Pancreas (tissue), 10 donors: ENCODE results near the gene ONECUT1. TPM values are rescaled to one million over a fixed set of nuclear protein-coding genes. Genes with fewer than 3 reads are reported as not detected.

Experiments
- ATAC-seq, 4 donors: fragments of 200-7000 bp; cut with Tn5 transposase; one replicate each; pipeline versions ENCODE4 v1.8.0 to v1.9.1; 2020; ENCODE audit warnings: mild to moderate bottlenecking in 4 of 4, moderate library complexity in 4 of 4
- DNase-seq, 6 donors: peaks; one replicate each; pipeline ENCODE4 v3.0.0-alpha.2; 2020
- FAIRE-seq: peaks from 2 replicates; lab custom pipeline; 2012; peaks lifted over from hg19 to GRCh38; lab: Jason Lieb, UNC
- H3K27ac ChIP-seq, 4 donors: fragments of 200-600 bp; sonication (generic); 1 replicate in 3 of 4; 2 replicates in 1 of 4; pipeline versions ENCODE4 v1.5.0 to v1.8.0; 2020
- H3K27me3 ChIP-seq, 4 donors: fragments of 200-600 bp; one replicate each; pipeline ENCODE4 v1.8.0; 2021
- H3K36me3 ChIP-seq, 3 donors: fragments of 200-600 bp; sonication (generic) in 1 of 3; one replicate each; pipeline versions ENCODE4 v1.5.0 to v1.8.0; 2020 to 2021
- H3K4me1 ChIP-seq, 3 donors: fragments of 200-600 bp; one replicate each; pipeline ENCODE4 v1.8.0; 2021
- H3K4me3 ChIP-seq, 4 donors: fragments of 200-600 bp; sonication (generic) in 2 of 4; one replicate each; pipeline versions ENCODE4 v1.5.0 to v1.8.0; 2020 to 2021
- H3K9me3 ChIP-seq, 4 donors: fragments of 200-600 bp; one replicate each; pipeline ENCODE4 v1.8.0; 2021
- WGBS, 2 donors: extraction: QIAGEN DNeasy Blood & Tissue Kit; methylation state at CpG; one replicate each; pipeline ENCODE4 v1.1.7; 2013; 5-methylcytosine and 5-hydroxymethylcytosine counted together
- intact Hi-C, 3 donors: fragments of 100-400 bp; cut with DNase I; formaldehyde crosslinking; loops; one replicate each; pipeline versions ENCODE4 v1.11.1 to v1.14.2; 2022
- polyA plus RNA-seq, 2 donors: library from polyadenylated mRNA; stranded (reverse); fragments of 200-250 nt; gene quantifications; one replicate each; pipeline ENCODE4 v1.2.3, GENCODE V29; 2013
- total RNA-seq, 6 donors: library from RNA; stranded (reverse); fragmentation: NEBNext Ultra II Directional in 4 of 6; extraction: Animal tissue kit (Norgen Biotek cat#: 25700) in 4 of 6; gene quantifications; one replicate each; pipeline versions ENCODE4 v1.2.1 to v1.2.4, GENCODE V29; 2021 to 2023
- TF ChIP-seq, protein P1 (sequence below), 4 donors: fragments of 200-600 bp; sonication (generic) in 3 of 4; IDR thresholded peaks; one replicate each; pipeline versions ENCODE4 v1.5.0 to v1.8.0; 2021; ENCODE audit warnings: antibody characterized with exemption in 4 of 4
- donor health status: healthy with polysubstance abuse.
- donor health status: DM: no; HTN: no; CAD: no; lungs with moderate emphysema.
- donor health status: DM: no; HTN: no; CAD: no.
- donor health status: control.
- donor health status: control.
- donor health status: Bipolar disorder and iron deficiency.
- donor health status: DM: yes; HTN: yes; CAD: no.
- donor health status: DM: no; HTN: no; CAD: no.
- donor health status: DM: no; HTN: no; CAD: no.
- donor health status: DM: yes; HTN: yes; CAD: no.

The ONECUT1 gene
- total and polyA plus RNA-seq, 8 donors, result 8.0 to 56.2 (median 36.8) TPM

DNA sequence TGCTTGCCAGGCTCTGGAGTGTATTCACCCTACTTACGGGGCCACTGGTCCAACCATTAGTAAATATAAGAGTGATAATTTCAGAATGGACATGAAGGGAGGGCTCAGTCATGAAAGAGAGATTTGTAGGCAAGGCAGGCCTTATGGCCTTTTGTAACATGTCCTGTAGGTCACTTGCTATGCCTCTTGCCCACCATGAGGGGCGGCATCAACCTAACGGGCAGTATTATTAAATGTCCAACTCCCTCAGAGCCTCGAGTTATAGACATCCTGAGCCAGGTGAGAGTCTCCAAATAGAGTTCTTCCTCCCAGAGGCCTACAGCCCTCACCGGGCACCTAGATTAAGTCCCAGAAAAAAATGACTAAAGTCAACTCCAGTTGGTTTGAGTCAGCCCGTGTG is 30.2 kb downstream of the ONECUT1 start:
- TF ChIP-seq, protein P1, sequence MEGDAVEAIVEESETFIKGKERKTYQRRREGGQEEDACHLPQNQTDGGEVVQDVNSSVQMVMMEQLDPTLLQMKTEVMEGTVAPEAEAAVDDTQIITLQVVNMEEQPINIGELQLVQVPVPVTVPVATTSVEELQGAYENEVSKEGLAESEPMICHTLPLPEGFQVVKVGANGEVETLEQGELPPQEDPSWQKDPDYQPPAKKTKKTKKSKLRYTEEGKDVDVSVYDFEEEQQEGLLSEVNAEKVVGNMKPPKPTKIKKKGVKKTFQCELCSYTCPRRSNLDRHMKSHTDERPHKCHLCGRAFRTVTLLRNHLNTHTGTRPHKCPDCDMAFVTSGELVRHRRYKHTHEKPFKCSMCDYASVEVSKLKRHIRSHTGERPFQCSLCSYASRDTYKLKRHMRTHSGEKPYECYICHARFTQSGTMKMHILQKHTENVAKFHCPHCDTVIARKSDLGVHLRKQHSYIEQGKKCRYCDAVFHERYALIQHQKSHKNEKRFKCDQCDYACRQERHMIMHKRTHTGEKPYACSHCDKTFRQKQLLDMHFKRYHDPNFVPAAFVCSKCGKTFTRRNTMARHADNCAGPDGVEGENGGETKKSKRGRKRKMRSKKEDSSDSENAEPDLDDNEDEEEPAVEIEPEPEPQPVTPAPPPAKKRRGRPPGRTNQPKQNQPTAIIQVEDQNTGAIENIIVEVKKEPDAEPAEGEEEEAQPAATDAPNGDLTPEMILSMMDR (IDR thresholded peaks at IDR 0.05), result no peak
- Histone ChIP-seq H3K4me3 (no peak overlapping the region), H3K9me3 (no peaks in the 10 kb centered on the region), H3K27ac (no peak overlapping the region), H3K36me3 (peaks cover 0 to 28% (median 9%) of the 10 kb centered on the region in 3 donors), H3K4me1 (peaks cover 0 to 8% (median 4%) of the 10 kb centered on the region in 3 donors), H3K27me3 (no peaks in the 10 kb centered on the region)
- WGBS, 2 donors, result 85 to 88% methylated on average over 6 of the region's 6 CpGs
- no peak for FAIRE-seq
- DNase-seq, result no peak
- intact Hi-C loops, result no loop called here
- no peak for ATAC-seq

DNA sequence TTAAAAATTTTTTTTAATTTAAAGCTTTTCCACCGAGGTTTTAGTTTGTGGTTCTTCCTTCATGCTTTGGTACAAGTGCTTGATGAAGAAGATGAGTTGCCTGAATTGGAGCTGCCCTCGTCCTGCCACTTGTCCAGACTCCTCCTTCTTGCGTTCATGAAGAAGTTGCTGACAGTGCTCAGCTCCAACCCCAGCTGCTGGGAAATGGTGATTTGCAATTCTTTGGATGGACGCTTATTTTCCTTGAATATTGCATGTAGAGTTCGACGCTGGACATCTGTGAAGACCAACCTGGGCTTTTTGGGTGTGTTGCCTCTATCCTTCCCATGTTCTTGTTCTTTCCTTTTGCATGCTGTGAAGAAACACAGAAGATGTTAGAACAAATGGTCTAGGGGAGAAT is 32.6 kb downstream of the ONECUT1 start:
- H3K27ac ChIP-seq, result no peak overlapping the region
- 78 to 84% methylated on average over 6 of the region's 6 CpGs for WGBS, 2 donors
- H3K27me3 ChIP-seq, result no peaks in the 10 kb centered on the region
- H3K9me3 ChIP-seq, result no peaks in the 10 kb centered on the region
- DNase-seq (no peak), FAIRE-seq (no peak), ATAC-seq (no peak)
- H3K4me1 ChIP-seq, result no peaks in the 10 kb centered on the region
- H3K4me3 ChIP-seq, result no peak overlapping the region
- intact Hi-C loops, result no loop called here
- H3K36me3 ChIP-seq, result peaks cover 0 to 33% (median 9%) of the 10 kb centered on the region in 3 donors
- TF ChIP-seq, protein P1 (IDR thresholded peaks at IDR 0.05), result no peak

DNA sequence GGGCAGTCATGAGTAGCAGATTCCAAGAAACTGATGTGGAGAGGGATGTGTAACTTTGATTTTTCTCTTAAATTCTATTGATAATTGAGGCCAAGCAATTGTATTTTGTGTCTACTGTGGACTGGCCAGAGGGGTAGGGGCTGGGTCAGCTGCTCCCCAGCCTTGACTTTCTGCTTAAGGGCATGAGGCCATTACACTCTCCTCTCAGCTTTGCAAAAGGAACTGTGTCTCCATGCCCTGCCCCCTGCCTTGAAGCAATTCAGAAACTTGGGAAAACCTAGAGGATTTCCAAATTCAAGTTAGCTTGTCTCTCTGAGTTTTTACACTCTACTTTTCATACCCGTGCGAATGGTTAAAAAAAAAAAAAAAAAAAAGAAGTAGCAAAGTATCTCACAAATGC is 38.6 kb downstream of the ONECUT1 start:
- Histone ChIP-seq H3K27ac (no peak overlapping the region), H3K4me1 (no peaks in the 10 kb centered on the region), H3K27me3 (no peaks in the 10 kb centered on the region), H3K4me3 (no peak overlapping the region), H3K36me3 (peaks cover 0 to 20% (median 2%) of the 10 kb centered on the region in 3 donors), H3K9me3 (no peaks in the 10 kb centered on the region)
- intact Hi-C loops, result no loop called here
- TF ChIP-seq, protein P1 (IDR thresholded peaks at IDR 0.05), result no peak
- ATAC-seq (no peak), DNase-seq (no peak), FAIRE-seq (no peak)
- 89 to 92% methylated on average over 2 of the region's 2 CpGs for WGBS, 2 donors

DNA sequence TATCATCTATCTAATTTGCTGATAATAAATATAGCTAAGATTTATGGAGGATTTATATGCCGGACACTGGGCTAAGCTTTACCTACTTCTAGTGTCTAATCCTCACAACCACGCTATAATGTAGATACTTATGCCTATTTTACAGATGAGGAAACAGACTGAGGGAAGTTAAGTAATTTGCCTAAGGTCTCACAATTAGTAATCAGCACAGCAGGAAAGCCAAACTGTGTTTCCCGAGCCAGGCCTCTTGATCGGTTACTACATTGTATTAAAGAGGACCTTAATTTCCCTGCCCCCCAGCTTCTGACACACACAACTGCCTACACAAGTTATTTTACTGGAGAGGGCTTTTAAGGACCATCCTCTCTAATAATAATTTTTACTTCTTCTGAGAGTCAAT is 40.9 kb downstream of the ONECUT1 start:
- DNase-seq (no peak), FAIRE-seq (no peak)
- 74 to 80% methylated on average over 4 of the region's 4 CpGs for WGBS, 2 donors

DNA sequence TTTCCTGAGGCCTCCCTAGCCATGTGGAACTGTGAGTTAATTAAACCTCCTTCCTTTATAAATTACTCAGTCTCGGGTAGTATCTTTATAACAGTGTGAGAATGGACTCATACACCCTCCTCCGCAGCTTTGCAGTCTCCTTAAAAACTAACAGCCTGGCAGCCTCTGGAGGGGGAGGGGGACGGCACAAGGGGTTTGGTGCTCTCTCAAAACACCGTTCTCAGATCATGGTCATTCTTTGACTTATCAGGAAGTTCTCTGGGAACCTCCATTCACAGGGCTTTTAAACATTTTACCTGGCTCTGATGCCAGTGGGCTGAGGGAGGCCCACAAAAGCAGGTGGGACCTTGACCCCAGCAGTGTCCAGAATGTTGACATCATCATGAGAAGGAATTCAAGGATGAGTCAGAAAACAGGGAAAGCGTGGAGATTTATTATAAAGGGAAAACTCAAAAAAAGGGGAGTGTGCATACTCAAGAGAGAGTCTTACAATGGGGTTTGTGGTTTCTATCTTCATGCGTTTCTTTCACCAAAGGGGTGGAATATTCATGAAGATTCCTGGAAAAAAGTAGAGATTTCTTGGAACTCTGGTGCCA is 43.9 kb downstream of the ONECUT1 start:
- WGBS, 2 donors, result 74 to 81% methylated on average over 6 of the region's 6 CpGs
- FAIRE-seq, result no peak
- Histone ChIP-seq H3K9me3 (no peaks in the 10 kb centered on the region), H3K36me3 (no peaks in the 10 kb centered on the region), H3K27ac (no peak overlapping the region), H3K4me3 (no peak overlapping the region), H3K4me1 (no peaks in the 10 kb centered on the region), H3K27me3 (no peaks in the 10 kb centered on the region)
- TF ChIP-seq, protein P1 (IDR thresholded peaks at IDR 0.05), result no peak
- ATAC-seq, result peak in 1 of 4 donors; percentile 18
- DNase-seq, result no peak
- intact Hi-C loops, result no loop called here

More for the DNA sequence above, 40.9 kb downstream of the ONECUT1 start:
- H3K4me3 ChIP-seq, result no peak overlapping the region
- no peaks in the 10 kb centered on the region for H3K4me1 ChIP-seq
- intact Hi-C loops, result no loop called here
- ATAC-seq, result no peak
- H3K27me3 ChIP-seq, result no peaks in the 10 kb centered on the region
- TF ChIP-seq, protein P1 (IDR thresholded peaks at IDR 0.05), result no peak
- no peaks in the 10 kb centered on the region for H3K9me3 ChIP-seq
- H3K36me3 ChIP-seq, result peaks cover 0 to 4% (median 0%) of the 10 kb centered on the region in 3 donors
- H3K27ac ChIP-seq, result no peak overlapping the region
